Gastroesophageal sphincter (tissue), 4 donors: ENCODE data around the gene SERTAD1. TPM values are rescaled to one million over a fixed set of nuclear protein-coding genes. Genes with fewer than 3 reads are reported as not detected.

ENCODE experiments used
- ATAC-seq: fragments of 150-250 bp; one replicate; pipeline ENCODE4 v1.9.1; 2016; ENCODE audit warnings: mild to moderate bottlenecking, moderate library complexity
- H3K27ac ChIP-seq, 4 donors: fragments of 200-600 bp; sonication (generic) in 3 of 4; 1 replicate in 3 of 4; 2 replicates in 1 of 4; pipeline ENCODE4 v1.5.1; 2016 to 2019
- H3K27me3 ChIP-seq: fragments of 200-600 bp; sonication (generic); one replicate; pipeline ENCODE4 v1.5.1; 2019
- H3K36me3 ChIP-seq, 2 donors: fragments of 200-600 bp; sonication (generic); one replicate each; pipeline ENCODE4 v1.5.1; 2019; ENCODE audit warnings: control low read depth in 1 of 2
- H3K4me1 ChIP-seq, 3 donors: fragments of 200-600 bp; sonication (generic); 1 replicate in 2 of 3; 2 replicates in 1 of 3; pipeline ENCODE4 v1.5.1; 2016 to 2019; ENCODE audit warnings: control low read depth in 2 of 3
- H3K4me3 ChIP-seq, 2 donors: fragments of 200-600 bp; sonication (generic); one replicate each; pipeline ENCODE4 v1.5.1; 2019; ENCODE audit warnings: mild to moderate bottlenecking in 1 of 2, moderate library complexity in 1 of 2
- H3K9me3 ChIP-seq, 3 donors: fragments of 200-600 bp; sonication (generic); one replicate each; pipeline ENCODE4 v1.5.1; 2017 to 2019; ENCODE audit warnings: control low read depth in 2 of 3
- CTCF ChIP-seq, 4 experiments: fragments of 200-600 bp in 2 of 4; fragments of 450-650 bp in 2 of 4; sonication (generic) in 1 of 4; IDR thresholded peaks; one replicate each; pipeline ENCODE4 v1.5.1; 2017 to 2019; ENCODE audit warnings: antibody characterized with exemption in 4 of 4, mild to moderate bottlenecking in 2 of 4, moderate library complexity in 2 of 4
- EP300 ChIP-seq: sonication (generic); formaldehyde crosslinking; IDR thresholded peaks from one replicate; pipeline ENCODE4 v1.6.1; 2017; ENCODE audit warnings: antibody characterized with exemption, mild to moderate bottlenecking
- POLR2A ChIP-seq, 2 donors: fragments of 450-650 bp; IDR thresholded peaks; one replicate each; pipeline ENCODE4 v1.6.1; 2017; ENCODE audit warnings: antibody characterized with exemption in 2 of 2, mild to moderate bottlenecking in 2 of 2, moderate library complexity in 1 of 2
- POLR2AphosphoS5 ChIP-seq: sonication (generic); formaldehyde crosslinking; IDR thresholded peaks from one replicate; pipeline ENCODE4 v1.6.1; 2017; ENCODE audit warnings: antibody characterized with exemption
- WGBS, 2 donors: methylation state at CpG; one replicate each; pipeline ENCODE4 v1.1.5; 2018; ENCODE audit warnings: low coverage in 1 of 2; 5-methylcytosine and 5-hydroxymethylcytosine counted together
- total RNA-seq, 4 donors: library from RNA; depleted of rRNA; stranded (reverse); fragments of >200 nt; gene quantifications; one replicate each; pipeline ENCODE4 v1.1.0, GENCODE V29; 2016

The SERTAD1 gene
- total RNA-seq, 4 donors from 2014 or later = 16.6 to 22.1 (median 18.9) TPM

- ATAC-seq = no peak
- H3K36me3 ChIP-seq = no peaks in the 10 kb centered on the region
- H3K27me3 ChIP-seq = no peaks in the 10 kb centered on the region
- H3K4me3 ChIP-seq = no peak overlapping the region
- no peak for TF ChIP-seq POLR2A (IDR thresholded peaks at IDR 0.05)
- no peak for TF ChIP-seq CTCF (IDR thresholded peaks at IDR 0.05)
- no peak for TF ChIP-seq EP300
- TF ChIP-seq POLR2AphosphoS5 = no peak
- H3K27ac ChIP-seq = no peak overlapping the region
- 92% methylated on average over 9 to 12 of the region's 33 CpGs for WGBS, 2 donors
- no peaks in the 10 kb centered on the region for H3K4me1 ChIP-seq
- H3K9me3 ChIP-seq = no peaks in the 10 kb centered on the region
Observed at GRCh38 chr19:40389404-40390083, 36.2 kb downstream of the SERTAD1 start.

DNA sequence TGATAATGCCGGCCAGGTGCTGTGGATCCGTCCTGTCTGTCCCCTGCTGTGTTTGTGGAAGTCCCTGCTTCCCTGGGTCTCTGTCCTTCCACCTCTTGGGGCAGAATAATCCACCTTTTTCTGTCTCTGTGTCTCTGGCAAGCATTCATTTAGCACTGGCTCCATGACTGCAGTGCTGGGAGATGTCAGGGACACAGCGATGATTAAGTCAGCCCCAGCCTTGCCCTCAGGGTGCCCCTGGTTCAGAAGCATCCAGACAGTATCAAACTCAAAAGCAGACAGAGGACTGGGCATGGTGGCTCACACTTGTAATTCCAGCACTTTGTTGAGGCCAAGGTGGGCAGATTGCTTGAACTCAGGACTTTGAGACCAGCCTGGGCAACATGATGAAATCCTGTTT is 37.3 kb downstream of the SERTAD1 start:
- ATAC-seq = no peak
- TF ChIP-seq POLR2A (IDR thresholded peaks at IDR 0.05) (no peak), EP300 (no peak), POLR2AphosphoS5 (no peak)

GRCh38 chr19:40387155-40387554 is 38.6 kb downstream of the SERTAD1 start:
- Histone ChIP-seq H3K27ac (no peak overlapping the region), H3K4me1 (no peaks in the 10 kb centered on the region), H3K9me3 (no peaks in the 10 kb centered on the region), H3K4me3 (no peak overlapping the region), H3K27me3 (no peaks in the 10 kb centered on the region), H3K36me3 (no peaks in the 10 kb centered on the region)
- no peak for ATAC-seq
- TF ChIP-seq CTCF (IDR thresholded peaks at IDR 0.05) = no peak
- TF ChIP-seq POLR2AphosphoS5 = no peak
- TF ChIP-seq EP300 = no peak
- no peak for TF ChIP-seq POLR2A (IDR thresholded peaks at IDR 0.05)
- 92% methylated on average over 6 to 10 of the region's 10 CpGs for WGBS, 2 donors

More for the DNA sequence above, 37.3 kb downstream of the SERTAD1 start:
- H3K4me3 ChIP-seq = no peak overlapping the region
- H3K27ac ChIP-seq = no peak overlapping the region
- no peaks in the 10 kb centered on the region for H3K27me3 ChIP-seq
- no peaks in the 10 kb centered on the region for H3K36me3 ChIP-seq
- 100% methylated on average over 1 of the region's 3 CpGs; no CpG with 5 or more reads in 1 of the 2 donors for WGBS, 2 donors
- H3K9me3 ChIP-seq = no peaks in the 10 kb centered on the region
- H3K4me1 ChIP-seq = no peaks in the 10 kb centered on the region

GRCh38 chr19:40383668-40384248 is 42.0 kb downstream of the SERTAD1 start:
- H3K4me1 ChIP-seq = no peaks in the 10 kb centered on the region
- no peak for ATAC-seq
- H3K27me3 ChIP-seq = no peaks in the 10 kb centered on the region
- TF ChIP-seq POLR2A (IDR thresholded peaks at IDR 0.05) (no peak), POLR2AphosphoS5 (no peak), CTCF (IDR thresholded peaks at IDR 0.05) (no peak), EP300 (no peak)
- H3K27ac ChIP-seq = no peak overlapping the region
- no peaks in the 10 kb centered on the region for H3K9me3 ChIP-seq
- WGBS, 2 donors = 53 to 74% methylated on average over 3 to 13 of the region's 28 CpGs
- peaks cover 0 to 23% of the 10 kb centered on the region in 2 donors for H3K36me3 ChIP-seq
- no peak overlapping the region for H3K4me3 ChIP-seq

GRCh38 chr19:40381321-40381720 is 44.5 kb downstream of the SERTAD1 start:
- no peak for ATAC-seq
- TF ChIP-seq EP300 = no peak
- TF ChIP-seq POLR2A (IDR thresholded peaks at IDR 0.05) = no peak
- TF ChIP-seq CTCF (IDR thresholded peaks at IDR 0.05) = no peak
- no peak for TF ChIP-seq POLR2AphosphoS5

More at GRCh38 chr19:40381321-40381720, 44.5 kb downstream of the SERTAD1 start:
- H3K27ac ChIP-seq = no peak overlapping the region
- WGBS, 2 donors = 37% methylated on average over 2 of the region's 3 CpGs; no CpG with 5 or more reads in 1 of the 2 donors
- no peak overlapping the region for H3K4me3 ChIP-seq
- peaks cover 0 to 45% of the 10 kb centered on the region in 2 donors for H3K36me3 ChIP-seq
- no peaks in the 10 kb centered on the region for H3K9me3 ChIP-seq
- H3K4me1 ChIP-seq = no peaks in the 10 kb centered on the region
- H3K27me3 ChIP-seq = no peaks in the 10 kb centered on the region
